ENCODE results near the gene ATF4.

DNA sequence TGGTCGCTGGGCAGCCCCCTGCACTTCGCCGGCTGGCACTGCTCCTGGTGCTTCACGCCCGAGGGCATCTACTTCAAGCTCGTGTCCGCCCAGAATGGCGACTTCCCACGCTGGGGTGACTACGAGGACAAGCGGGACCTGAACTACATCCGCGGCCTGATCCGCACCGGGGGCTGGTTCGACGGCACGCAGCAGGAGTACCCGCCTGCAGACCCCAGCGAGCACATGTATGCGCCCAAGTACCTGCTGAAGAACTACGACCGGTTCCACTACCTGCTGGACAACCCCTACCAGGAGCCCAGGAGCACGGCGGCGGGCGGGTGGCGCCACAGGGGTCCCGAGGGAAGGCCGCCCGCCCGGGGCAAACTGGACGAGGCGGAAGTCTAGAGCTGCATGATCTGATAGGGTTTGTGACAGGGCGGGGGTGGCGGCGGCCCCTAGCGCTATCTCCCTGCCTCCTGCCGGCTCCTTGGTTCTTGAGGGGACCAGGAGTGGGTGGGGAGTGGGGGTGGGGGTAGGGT is 31.7 kb upstream of the ATF4 start:
- TF ChIP-seq TAF1 (IDR thresholded peaks at IDR 0.05; ENCODE audit: low read depth, low read length) (no peak), POLR2AphosphoS5 (IDR thresholded peaks at IDR 0.05; ENCODE audit: low read depth, low read length) (no peak), SPI1 (IDR thresholded peaks at IDR 0.05; ENCODE audit: low read depth, low read length) (no peak)

Data from GM12891 (cell line).